Ovary (tissue), 9 donors: Measurements from ENCODE around the gene DPH5. TPM values are rescaled to one million over a fixed set of nuclear protein-coding genes. Genes with fewer than 3 reads are reported as not detected.

Experiments used
- DNase-seq, 5 donors: peaks; one replicate each; pipeline ENCODE4 v3.0.0-alpha.2; 2019 to 2020
- H3K27ac ChIP-seq, 2 donors: fragments of 200-600 bp; one replicate each; pipeline versions ENCODE4 v1.5.1 to v1.8.0; 2019 to 2022
- H3K27me3 ChIP-seq: fragments of 200-600 bp; one replicate; pipeline ENCODE4 v1.8.0; 2022
- H3K36me3 ChIP-seq: fragments of 200-600 bp; sonication (generic); one replicate; pipeline ENCODE4 v1.5.1; 2019
- H3K4me1 ChIP-seq: one replicate; pipeline ENCODE4 v1.8.1; 2013; ENCODE audit warnings: mild to moderate bottlenecking, moderate library complexity; ENCODE audit not compliant: insufficient read depth
- H3K4me3 ChIP-seq: fragments of 200-600 bp; sonication (generic); one replicate; pipeline ENCODE4 v1.5.1; 2017
- H3K9me3 ChIP-seq, 2 donors: fragments of 200-600 bp in 1 of 2; sonication (generic) in 1 of 2; one replicate each; pipeline versions ENCODE4 v1.5.1 to v1.8.1; 2013 to 2019; ENCODE audit warnings: mild to moderate bottlenecking in 1 of 2, moderate library complexity in 1 of 2
- CTCF ChIP-seq, 3 donors: fragments of 450-650 bp in 2 of 3; fragments of 200-600 bp in 1 of 3; IDR thresholded peaks; one replicate each; pipeline versions ENCODE4 v1.5.1 to v1.8.0; 2016 to 2022; ENCODE audit warnings: antibody characterized with exemption in 3 of 3, mild to moderate bottlenecking in 1 of 3
- EP300 ChIP-seq: sonication (generic); formaldehyde crosslinking; IDR thresholded peaks from one replicate; pipeline ENCODE4 v1.6.1; 2017; ENCODE audit warnings: antibody characterized with exemption
- POLR2A ChIP-seq: fragments of 450-650 bp; IDR thresholded peaks from one replicate; pipeline ENCODE4 v1.6.1; 2017; ENCODE audit warnings: antibody characterized with exemption, mild to moderate bottlenecking, moderate library complexity
- WGBS, 3 donors: extraction: QIAGEN DNeasy Blood & Tissue Kit in 1 of 3; methylation state at CpG; one replicate each; pipeline versions ENCODE4 v1.1.5 to v1.1.7; 2013 to 2017; 5-methylcytosine and 5-hydroxymethylcytosine counted together
- intact Hi-C, 4 donors: fragments of 100-400 bp; cut with DNase I; formaldehyde crosslinking; loops; one replicate each; pipeline versions ENCODE4 v1.11.0 to v1.15.1; 2022 to 2023
- polyA plus RNA-seq, 2 donors: library from polyadenylated mRNA; stranded (reverse); fragments of 200-250 nt in 1 of 2; fragments of 350-450 nt in 1 of 2; fragmentation: Illumina TruSeq in 1 of 2; extraction: RNeasy Lipid Tissue Mini Kit (QIAGEN cat#74804) in 1 of 2; gene quantifications; one replicate each; pipeline ENCODE4 v1.2.3, GENCODE V29; 2013 to 2014
- total RNA-seq, 7 donors: library from RNA; depleted of rRNA in 2 of 7; stranded (reverse); fragments of >200 nt in 2 of 7; fragmentation: NEBNext Ultra II Directional in 3 of 7; extraction: Animal tissue kit (Norgen Biotek cat#: 25700) in 3 of 7; gene quantifications; one replicate each; pipeline versions ENCODE4 v1.1.0 to v1.2.4, GENCODE V29; 2016 to 2023
- donor health status: DM: no; HTN: no; CAD: no; lungs with moderate emphysema.
- donor health status: DM: no; HTN: no; CAD: no.
- donor health status: Bipolar disorder and iron deficiency.
- donor health status: DM: yes; HTN: yes; CAD: no.
- donor health status: DM: no; HTN: no; CAD: no.
- donor health status: DM: yes; HTN: yes; CAD: no.

Gene DPH5
- total and polyA plus RNA-seq, 9 donors: 24.0 to 77.2 (median 48.4) TPM

GRCh38 chr1:100942304-100943046, 83.1 kb downstream of the DPH5 start:
- 84 to 88% (median 86%) methylated on average over 2 of the region's 2 CpGs for WGBS, 3 donors
- no peak for DNase-seq
- intact Hi-C loops: no loop called here
- Histone ChIP-seq H3K9me3 (no peaks in the 10 kb centered on the region), H3K27me3 (no peaks in the 10 kb centered on the region), H3K4me1 (no peaks in the 10 kb centered on the region), H3K27ac (no peak overlapping the region), H3K36me3 (no peaks in the 10 kb centered on the region), H3K4me3 (no peak overlapping the region)
- TF ChIP-seq EP300: no peak
- TF ChIP-seq POLR2A: no peak
- TF ChIP-seq CTCF (IDR thresholded peaks at IDR 0.05): no peak

GRCh38 chr1:100941580-100942216, 83.9 kb downstream of the DPH5 start:
- DNase-seq: no peak
- Histone ChIP-seq H3K27me3 (no peaks in the 10 kb centered on the region), H3K27ac (no peak overlapping the region), H3K36me3 (no peaks in the 10 kb centered on the region), H3K4me3 (no peak overlapping the region), H3K9me3 (no peaks in the 10 kb centered on the region), H3K4me1 (no peaks in the 10 kb centered on the region)
- TF ChIP-seq CTCF (IDR thresholded peaks at IDR 0.05): no peak
- TF ChIP-seq POLR2A: no peak
- no peak for TF ChIP-seq EP300
- 96 to 97% (median 96%) methylated on average over 9 of the region's 9 CpGs for WGBS, 3 donors
- intact Hi-C loops: no loop called here

GRCh38 chr1:100941098-100941527, 84.5 kb downstream of the DPH5 start:
- intact Hi-C loops: no loop called here
- Histone ChIP-seq H3K27ac (no peak overlapping the region), H3K27me3 (no peaks in the 10 kb centered on the region), H3K9me3 (no peaks in the 10 kb centered on the region), H3K36me3 (no peaks in the 10 kb centered on the region), H3K4me1 (no peaks in the 10 kb centered on the region), H3K4me3 (no peak overlapping the region)
- DNase-seq: no peak
- no peak for TF ChIP-seq EP300
- WGBS, 3 donors: 84 to 97% (median 96%) methylated on average over 1 of the region's 1 CpG

Other genes with a start within 250 kb of the DPH5 start
- gene EXTL2, start 130.9 kb downstream of the DPH5 start, total RNA-seq: 10 to 100 TPM; 13.1 to 21.7 (median 16.0) TPM
- gene EXTL2, start 130.9 kb downstream of the DPH5 start, polyA plus RNA-seq: 10 to 100 TPM; 13.9 to 28.4 TPM
- 10 to 100 TPM; 11.7 to 25.3 (median 15.7) TPM for gene SLC30A7, start 129.7 kb downstream of the DPH5 start, total RNA-seq
- gene SLC30A7, start 129.7 kb downstream of the DPH5 start, polyA plus RNA-seq: 1 to 10 TPM; 4.1 to 8.8 TPM
- gene S1PR1, start 211.2 kb upstream of the DPH5 start, total RNA-seq: 10 to 100 TPM in 3 of 7 donors, 1 to 10 TPM in 4; 8.0 to 26.2 (median 8.8) TPM
- gene S1PR1, start 211.2 kb upstream of the DPH5 start, polyA plus RNA-seq: 10 to 100 TPM; 25.8 to 27.8 TPM